Naive thymus-derived CD4-positive, alpha-beta T cell (primary cell): ENCODE results near the gene SPP1. TPM values are rescaled to one million over a fixed set of nuclear protein-coding genes. Genes with fewer than 3 reads are reported as not detected.

ENCODE experiments used
- ATAC-seq: fragments of 150-1000 bp; cut with Tn5 transposase; 2 replicates; pipeline ENCODE4 v1.10.0; 2021; ENCODE audit warnings: mild to moderate bottlenecking, moderate library complexity
- CTCF ChIA-PET: fragments of 350-600 bp; sonication (Branson Sonifier 250); formaldehyde crosslinking; loops from one replicate; lab custom pipeline; 2021; ENCODE audit warnings: antibody characterized with exemption; lab: Charles Lee
- POLR2A ChIA-PET: fragments of 350-600 bp; sonication (Branson Sonifier 250); formaldehyde crosslinking; loops from one replicate; lab custom pipeline; 2021; ENCODE audit warnings: antibody characterized with exemption, inconsistent platforms; lab: Charles Lee
- DNase-seq, 9 donors: peaks; one replicate each; pipeline versions ENCODE4 v3.0.0 to v3.0.0-alpha.2; 2020 to 2022; ENCODE audit warnings: mixed read lengths in 1 of 9
- H3K27ac ChIP-seq: one replicate; pipeline ENCODE4 v1.7.0; 2013; ENCODE audit warnings: mild to moderate bottlenecking, low read depth, low read length, moderate library complexity
- H3K27me3 ChIP-seq, 2 donors: one replicate each; pipeline ENCODE4 v1.7.0; 2013; ENCODE audit warnings: low read length in 2 of 2, mild to moderate bottlenecking in 2 of 2, moderate library complexity in 2 of 2; ENCODE audit not compliant: control insufficient read depth in 2 of 2, insufficient read depth in 2 of 2
- H3K36me3 ChIP-seq, 3 experiments: 1 replicate in 2 of 3; 2 replicates in 1 of 3; pipeline ENCODE4 v1.7.0; 2013; ENCODE audit warnings: low read length in 3 of 3, mild to moderate bottlenecking in 3 of 3, moderate library complexity in 1 of 3; ENCODE audit not compliant: insufficient read depth in 3 of 3, control insufficient read depth in 2 of 3
- H3K4me1 ChIP-seq, 2 donors: one replicate each; pipeline ENCODE4 v1.7.0; 2013; ENCODE audit warnings: low read length in 2 of 2, mild to moderate bottlenecking in 2 of 2, moderate library complexity in 1 of 2; ENCODE audit not compliant: control insufficient read depth in 2 of 2, insufficient read depth in 2 of 2
- H3K4me3 ChIP-seq: 2 replicates; pipeline ENCODE4 v1.7.0; 2013; ENCODE audit warnings: mild to moderate bottlenecking, low read length
- H3K9me3 ChIP-seq, 3 experiments: 1 replicate in 2 of 3; 2 replicates in 1 of 3; pipeline ENCODE4 v1.7.0; 2013; ENCODE audit warnings: low read length in 3 of 3; ENCODE audit not compliant: control insufficient read depth in 2 of 3
- H3K27ac Mint-ChIP-seq, 9 donors: one replicate each; pipeline ENCODE4 v1.8.0; 2020 to 2022; ENCODE audit warnings: mixed read lengths in 9 of 9, mild to moderate bottlenecking in 8 of 9, moderate library complexity in 5 of 9, inconsistent platforms in 2 of 9
- H3K27me3 Mint-ChIP-seq, 5 donors: one replicate each; pipeline ENCODE4 v1.8.0; 2021 to 2022; ENCODE audit warnings: mixed read lengths in 5 of 5, mild to moderate bottlenecking in 1 of 5
- H3K36me3 Mint-ChIP-seq, 5 donors: one replicate each; pipeline ENCODE4 v1.8.0; 2020 to 2022; ENCODE audit warnings: mixed read lengths in 5 of 5, mild to moderate bottlenecking in 3 of 5, inconsistent platforms in 1 of 5
- H3K4me1 Mint-ChIP-seq, 7 donors: one replicate each; pipeline ENCODE4 v1.8.0; 2020 to 2022; ENCODE audit warnings: mixed read lengths in 7 of 7, mild to moderate bottlenecking in 3 of 7, inconsistent platforms in 1 of 7
- H3K4me3 Mint-ChIP-seq, 10 donors: one replicate each; pipeline ENCODE4 v1.8.0; 2020 to 2022; ENCODE audit warnings: mild to moderate bottlenecking in 10 of 10, mixed read lengths in 10 of 10, moderate library complexity in 6 of 10, inconsistent platforms in 2 of 10
- H3K9me3 Mint-ChIP-seq, 11 donors: one replicate each; pipeline ENCODE4 v1.8.0; 2020 to 2022; ENCODE audit warnings: mixed read lengths in 11 of 11, mild to moderate bottlenecking in 4 of 11, inconsistent platforms in 1 of 11, moderate library complexity in 1 of 11
- intact Hi-C, 2 donors: fragments of 100-400 bp; cut with micrococcal nuclease; formaldehyde crosslinking; loops; one replicate each; pipeline ENCODE4 v1.15.1; 2023
- polyA plus RNA-seq, 2 donors: library from polyadenylated mRNA; unstranded; fragments of 300-500 nt; fragmentation: Illumina TruSeq; gene quantifications; one replicate each; pipeline ENCODE4 v1.2.3, GENCODE V29; 2021
- total RNA-seq, 6 experiments: library from RNA in 5 of 6; stranded (reverse) in 5 of 6; gene quantifications; 1 replicate in 5 of 6; 2 replicates in 1 of 6; pipeline ENCODE4 v1.2.3 and lab custom pipeline; 2021 to 2026

Gene SPP1
- total RNA-seq (10 to 100 TPM in 2 of 5 experiments, 1 to 10 TPM in 1, not detected in 2; 1.6 to 28.5 (median 21.6) TPM), polyA plus RNA-seq (not detected), total RNA-seq (lab: John Stamatoyannopoulos, UW) (not detected)

DNA sequence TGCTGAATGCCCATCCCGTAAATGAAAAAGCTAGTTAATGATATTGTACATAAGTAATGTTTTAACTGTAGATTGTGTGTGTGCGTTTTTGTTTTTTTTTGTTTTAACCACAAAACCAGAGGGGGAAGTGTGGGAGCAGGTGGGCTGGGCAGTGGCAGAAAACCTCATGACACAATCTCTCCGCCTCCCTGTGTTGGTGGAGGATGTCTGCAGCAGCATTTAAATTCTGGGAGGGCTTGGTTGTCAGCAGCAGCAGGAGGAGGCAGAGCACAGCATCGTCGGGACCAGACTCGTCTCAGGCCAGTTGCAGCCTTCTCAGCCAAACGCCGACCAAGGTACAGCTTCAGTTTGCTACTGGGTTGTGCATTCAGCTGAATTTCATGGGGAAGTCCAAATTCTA is at the start of gene SPP1:
TSS of gene SPP1 (plus strand) at position 249 of the 400 bp plus-strand sequence. CDS start 1,182 bp downstream, outside the sequence.
- H3K36me3 ChIP-seq, result no peaks in the 10 kb centered on the region
- peak within 1 kb of the TSS in 7 of 10 donors; percentile 4 to 68 (median 34) for H3K4me3 Mint-ChIP-seq
- ATAC-seq, result peak; percentile 60
- CTCF ChIA-PET, result no interaction called here
- H3K4me1 Mint-ChIP-seq, result peaks cover 0 to 14% (median 6%) of the 10 kb centered on the region in 7 donors
- no peaks in the 10 kb centered on the region for H3K36me3 Mint-ChIP-seq
- DNase-seq, result peak in 4 of 9 donors; percentile 2 to 27 (median 6)
- no peaks in the 10 kb centered on the region for H3K9me3 Mint-ChIP-seq
- H3K4me1 ChIP-seq, result peaks cover 5 to 7% of the 10 kb centered on the region in 2 donors
- peaks cover 40 to 62% (median 57%) of the 10 kb centered on the region in 5 donors for H3K27me3 Mint-ChIP-seq
- H3K27me3 ChIP-seq, result peaks cover 0 to 2% of the 10 kb centered on the region in 2 donors
- peak within 1 kb of the TSS in 1 of 9 donors; percentile 37 for H3K27ac Mint-ChIP-seq
- intact Hi-C loops, result no loop called here
- POLR2A ChIA-PET, result no interaction called here
- no peaks in the 10 kb centered on the region for H3K9me3 ChIP-seq
- no peak within 1 kb of the TSS for H3K4me3 ChIP-seq
- H3K27ac ChIP-seq, result no peak within 1 kb of the TSS

DNA sequence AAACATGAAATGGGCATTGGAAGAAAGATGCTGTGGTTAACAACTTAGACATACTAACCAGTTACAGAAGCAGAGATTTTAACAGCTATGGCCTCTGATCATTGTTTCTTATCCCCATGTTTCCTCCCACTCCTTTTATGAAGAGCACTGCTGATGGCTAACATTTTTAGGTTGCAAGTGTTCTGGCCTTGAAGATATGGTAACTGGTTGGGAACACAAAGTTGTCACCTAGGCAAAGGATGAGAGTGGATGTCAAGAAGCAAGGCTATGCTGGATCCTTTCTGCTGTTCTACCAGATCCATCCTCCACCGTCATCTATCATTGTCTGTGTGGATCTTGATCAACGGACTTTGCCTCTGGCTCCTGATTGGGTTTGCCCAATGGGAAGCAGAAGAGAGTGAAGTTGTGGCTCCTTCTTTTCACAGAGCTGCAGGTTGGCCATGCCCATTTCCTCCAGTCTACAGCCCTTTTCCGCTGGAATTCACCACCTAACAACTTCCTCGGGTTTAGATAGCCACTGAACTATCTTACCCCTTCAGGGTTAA is 48.9 kb upstream of the SPP1 start:
- peaks cover 8 to 24% (median 9%) of the 10 kb centered on the region in 5 donors for H3K27me3 Mint-ChIP-seq
- no peak overlapping the region for H3K4me3 Mint-ChIP-seq
- CTCF ChIA-PET, result no interaction called here
- H3K27ac ChIP-seq, result no peak overlapping the region
- no peak overlapping the region for H3K4me3 ChIP-seq
- intact Hi-C loops, result loop anchor here in 1 of 2 donors (1.0 kb wide), 1 partner anchor 12 kb away; no protein-coding TSS in a partner anchor
- POLR2A ChIA-PET, result no interaction called here
- H3K4me1 ChIP-seq, result no peaks in the 10 kb centered on the region
- H3K4me1 Mint-ChIP-seq, result no peaks in the 10 kb centered on the region
- H3K27me3 ChIP-seq, result no peaks in the 10 kb centered on the region
- peaks cover 0 to 9% (median 2%) of the 10 kb centered on the region in 11 donors for H3K9me3 Mint-ChIP-seq
- no peaks in the 10 kb centered on the region for H3K9me3 ChIP-seq
- no peak for DNase-seq
- no peaks in the 10 kb centered on the region for H3K36me3 Mint-ChIP-seq
- ATAC-seq, result no peak
- H3K36me3 ChIP-seq, result no peaks in the 10 kb centered on the region
- no peak overlapping the region for H3K27ac Mint-ChIP-seq

GRCh38 chr4:87930629-87931028 is 44.9 kb upstream of the SPP1 start:
- ATAC-seq, result no peak
- H3K36me3 ChIP-seq, result no peaks in the 10 kb centered on the region

GRCh38 chr4:87931932-87932331 is 43.6 kb upstream of the SPP1 start:
- CTCF ChIA-PET, result no interaction called here
- Mint-ChIP-seq H3K4me1 (no peaks in the 10 kb centered on the region), H3K27ac (no peak overlapping the region), H3K36me3 (peaks cover 0 to 4% (median 0%) of the 10 kb centered on the region in 5 donors), H3K4me3 (no peak overlapping the region), H3K27me3 (peaks cover 9 to 28% (median 16%) of the 10 kb centered on the region in 5 donors), H3K9me3 (peaks cover 0 to 12% (median 3%) of the 10 kb centered on the region in 11 donors)
- no peaks in the 10 kb centered on the region for H3K9me3 ChIP-seq
- ATAC-seq (no peak), DNase-seq (no peak)
- intact Hi-C loops, result no loop called here
- H3K4me3 ChIP-seq, result no peak overlapping the region
- H3K27ac ChIP-seq, result no peak overlapping the region
- no peaks in the 10 kb centered on the region for H3K36me3 ChIP-seq
- POLR2A ChIA-PET, result no interaction called here
- H3K27me3 ChIP-seq, result no peaks in the 10 kb centered on the region
- no peaks in the 10 kb centered on the region for H3K4me1 ChIP-seq

More at GRCh38 chr4:87930629-87931028, 44.9 kb upstream of the SPP1 start:
- Histone ChIP-seq H3K4me1 (no peaks in the 10 kb centered on the region), H3K9me3 (no peaks in the 10 kb centered on the region), H3K27ac (no peak overlapping the region), H3K4me3 (no peak overlapping the region), H3K27me3 (no peaks in the 10 kb centered on the region)
- no peak for DNase-seq
- no peak overlapping the region for H3K27ac Mint-ChIP-seq
- no peak overlapping the region for H3K4me3 Mint-ChIP-seq
- H3K9me3 Mint-ChIP-seq, result peaks cover 0 to 12% (median 3%) of the 10 kb centered on the region in 11 donors
- intact Hi-C loops, result no loop called here
- ChIA-PET CTCF (no interaction called here), POLR2A (no interaction called here)
- H3K36me3 Mint-ChIP-seq, result peaks cover 0 to 4% (median 0%) of the 10 kb centered on the region in 5 donors
- no peaks in the 10 kb centered on the region for H3K4me1 Mint-ChIP-seq
- peaks cover 7 to 29% (median 16%) of the 10 kb centered on the region in 5 donors for H3K27me3 Mint-ChIP-seq

DNA sequence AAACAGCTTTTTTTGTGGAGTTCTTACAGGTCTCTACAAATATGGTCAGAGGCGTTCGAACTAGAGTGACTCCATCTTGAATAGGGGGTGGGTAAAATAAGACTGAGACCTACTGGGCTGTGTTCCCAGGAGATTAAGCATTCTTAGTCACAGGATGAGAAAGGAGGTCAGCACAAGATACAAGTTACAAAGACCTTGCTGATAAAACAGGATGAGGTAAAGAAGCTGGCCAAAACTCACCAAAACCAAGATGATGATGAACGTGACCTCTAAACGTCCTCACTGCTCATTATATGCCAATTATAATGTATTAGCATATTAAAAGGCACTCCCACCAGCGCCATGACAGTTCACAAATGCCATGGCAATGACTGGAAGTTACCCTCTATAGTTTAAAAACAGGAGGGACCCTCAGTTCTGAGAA is 42.8 kb upstream of the SPP1 start:
- Histone ChIP-seq H3K27me3 (no peaks in the 10 kb centered on the region), H3K27ac (no peak overlapping the region), H3K4me1 (no peaks in the 10 kb centered on the region), H3K4me3 (no peak overlapping the region), H3K9me3 (no peaks in the 10 kb centered on the region), H3K36me3 (no peaks in the 10 kb centered on the region)
- Mint-ChIP-seq H3K4me1 (no peaks in the 10 kb centered on the region), H3K36me3 (peaks cover 0 to 4% (median 0%) of the 10 kb centered on the region in 5 donors), H3K27ac (no peak overlapping the region), H3K27me3 (peaks cover 9 to 22% (median 16%) of the 10 kb centered on the region in 5 donors), H3K9me3 (peaks cover 0 to 12% (median 3%) of the 10 kb centered on the region in 11 donors), H3K4me3 (no peak overlapping the region)
- intact Hi-C loops, result no loop called here
- ChIA-PET POLR2A (no interaction called here), CTCF (no interaction called here)
- DNase-seq (no peak), ATAC-seq (no peak)

DNA sequence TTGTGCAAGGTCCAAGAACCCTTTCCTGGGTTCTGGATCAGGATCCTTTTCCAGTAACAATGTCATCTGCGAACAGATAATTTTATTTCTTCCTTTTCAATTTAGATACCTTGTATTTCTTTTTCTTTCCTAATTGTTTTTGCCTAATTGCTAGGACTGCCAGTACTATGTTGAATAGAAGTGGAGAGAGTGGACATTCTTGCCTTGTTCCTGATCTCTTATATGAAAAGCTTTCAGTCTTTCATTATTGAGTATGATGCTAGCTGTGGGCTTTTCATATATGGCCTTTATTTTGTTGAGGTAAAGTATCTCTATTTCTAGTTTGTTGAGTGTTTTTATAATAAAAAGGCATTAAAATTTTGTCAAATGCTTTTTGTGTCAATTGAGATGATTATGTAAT is 42.2 kb upstream of the SPP1 start:
- H3K9me3 Mint-ChIP-seq, result peaks cover 0 to 12% (median 3%) of the 10 kb centered on the region in 11 donors
- ATAC-seq (no peak), DNase-seq (no peak)
- H3K4me1 Mint-ChIP-seq, result no peaks in the 10 kb centered on the region
- no peak overlapping the region for H3K27ac Mint-ChIP-seq
- no peak overlapping the region for H3K4me3 Mint-ChIP-seq
- intact Hi-C loops, result no loop called here
- Histone ChIP-seq H3K4me3 (no peak overlapping the region), H3K9me3 (no peaks in the 10 kb centered on the region), H3K4me1 (no peaks in the 10 kb centered on the region), H3K36me3 (no peaks in the 10 kb centered on the region), H3K27ac (no peak overlapping the region), H3K27me3 (no peaks in the 10 kb centered on the region)
- ChIA-PET CTCF (no interaction called here), POLR2A (no interaction called here)
- peaks cover 0 to 4% (median 0%) of the 10 kb centered on the region in 5 donors for H3K36me3 Mint-ChIP-seq
- peaks cover 9 to 22% (median 16%) of the 10 kb centered on the region in 5 donors for H3K27me3 Mint-ChIP-seq
